ENCODE measurements around the gene ESRRA.

ESRRA gene

DNA sequence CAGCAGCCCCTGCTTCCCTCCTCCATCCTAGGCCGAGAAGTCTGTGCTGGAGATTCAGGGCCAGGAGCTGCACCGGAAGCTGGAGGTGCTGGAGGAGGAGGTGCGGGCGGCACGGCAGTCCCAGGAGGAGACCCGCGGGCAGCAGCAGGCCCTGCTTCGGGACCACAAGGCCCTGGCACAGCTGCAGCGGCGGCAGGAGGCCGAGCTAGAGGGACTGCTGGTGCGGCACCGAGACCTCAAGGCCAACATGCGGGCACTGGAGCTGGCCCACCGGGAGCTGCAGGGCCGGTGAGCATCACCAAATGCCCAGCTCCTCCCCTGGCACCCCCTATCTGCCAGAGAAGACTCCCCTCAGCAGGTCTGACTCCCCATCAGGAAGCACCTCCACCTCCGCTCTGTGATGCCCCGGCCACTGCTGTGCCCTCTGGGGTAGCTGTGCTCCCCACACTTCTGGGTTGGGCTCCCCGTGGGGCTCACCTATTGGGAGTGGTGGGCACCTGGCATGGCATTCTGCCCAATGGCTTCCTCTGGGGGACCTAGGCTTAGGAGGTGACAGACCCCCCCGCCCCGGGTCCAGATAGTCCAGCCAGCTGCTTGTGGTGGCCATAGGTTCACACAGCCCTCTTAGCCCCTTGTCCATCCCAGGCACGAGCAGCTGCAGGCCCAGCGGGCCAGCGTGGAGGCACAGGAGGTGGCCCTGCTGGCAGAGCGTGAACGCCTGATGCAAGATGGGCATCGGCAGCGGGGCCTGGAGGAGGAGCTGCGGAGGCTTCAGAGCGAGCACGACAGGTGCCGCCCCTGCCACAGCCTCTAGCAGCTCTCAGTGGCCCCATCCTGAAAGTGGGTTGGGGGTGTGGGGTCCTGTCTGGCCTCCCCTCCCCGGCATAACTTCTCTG lies 47.0 kb downstream of the ESRRA start:
- DNase-seq, result no peak

- no peak for DNase-seq
These were observed 47.8 kb downstream of the ESRRA start for GRCh38 chr11:64352995-64353714.

DNA sequence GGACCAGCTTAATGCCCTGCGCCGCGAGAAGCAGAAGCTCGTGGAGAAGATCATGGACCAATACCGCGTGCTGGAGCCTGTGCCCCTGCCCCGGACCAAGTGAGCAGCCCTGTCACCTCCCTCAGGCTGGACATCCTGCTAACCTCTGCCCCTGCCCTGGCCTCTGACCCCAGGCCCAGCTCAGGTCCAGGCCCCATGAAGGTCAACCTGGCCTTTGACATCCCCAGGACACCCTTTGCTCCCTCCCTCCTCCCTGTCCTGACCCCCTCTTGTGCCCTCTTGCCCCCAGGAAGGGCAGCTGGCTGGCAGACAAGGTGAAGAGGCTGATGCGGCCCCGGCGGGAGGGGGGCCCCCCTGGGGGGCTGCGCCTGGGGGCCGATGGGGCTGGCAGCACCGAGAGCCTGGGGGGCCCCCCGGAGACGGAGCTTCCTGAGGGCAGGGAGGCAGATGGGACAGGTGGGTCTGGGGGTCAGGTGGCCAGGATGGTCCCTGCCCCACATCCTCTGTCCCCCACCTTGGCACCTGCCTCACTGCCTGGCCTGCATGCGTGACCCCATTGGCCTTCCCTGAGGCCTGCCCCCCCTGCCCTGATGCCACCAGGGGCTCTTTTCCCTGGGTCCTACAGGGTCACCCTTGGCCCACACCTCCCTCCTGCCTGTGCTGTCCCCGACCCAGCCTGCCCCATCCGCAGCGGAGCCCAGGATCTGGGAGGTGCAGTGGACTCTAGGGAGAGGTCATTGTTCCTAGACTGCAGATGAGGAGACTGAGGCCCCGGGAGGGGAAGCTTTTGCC lies 48.6 kb downstream of the ESRRA start:
- DNase-seq, result no peak

DNA sequence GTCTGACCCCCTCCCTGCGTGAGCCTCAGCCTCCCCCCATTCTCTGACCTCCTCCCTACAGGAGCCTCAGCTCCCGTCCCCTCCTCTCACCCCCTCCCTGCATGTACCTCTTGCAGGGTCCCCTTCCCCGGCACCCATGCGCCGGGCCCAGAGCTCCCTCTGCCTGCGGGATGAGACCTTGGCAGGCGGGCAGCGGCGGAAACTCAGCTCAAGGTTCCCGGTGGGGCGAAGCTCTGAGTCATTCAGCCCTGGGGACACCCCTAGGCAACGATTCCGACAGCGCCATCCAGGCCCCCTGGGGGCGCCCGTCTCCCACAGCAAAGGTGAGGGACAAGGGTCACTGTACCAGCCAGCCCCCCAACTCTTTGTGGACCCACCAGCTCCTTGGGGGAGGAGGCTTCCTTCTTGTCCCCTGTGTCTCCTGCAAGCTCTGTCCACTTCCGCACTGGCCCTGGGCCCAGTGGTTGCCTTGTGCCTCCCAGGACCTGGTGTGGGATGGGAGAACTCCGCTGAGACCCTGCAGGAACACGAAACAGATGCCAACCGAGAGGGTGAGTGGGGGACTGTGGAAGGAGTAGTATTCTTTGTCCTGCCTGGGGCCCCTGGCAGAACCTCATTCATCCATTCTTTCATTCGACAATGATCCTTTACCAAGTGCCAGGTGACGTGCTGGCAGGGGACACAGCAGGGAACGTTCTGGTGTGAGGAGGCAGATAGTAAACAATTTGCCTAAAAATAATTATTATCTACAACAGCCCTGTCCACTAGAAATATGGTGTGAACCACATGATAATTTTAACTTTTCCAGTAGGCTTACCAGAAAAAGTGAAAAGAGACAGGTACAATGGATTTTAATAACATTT lies 50.0 kb downstream of the ESRRA start:
- DNase-seq, result peak; percentile 43

DNA sequence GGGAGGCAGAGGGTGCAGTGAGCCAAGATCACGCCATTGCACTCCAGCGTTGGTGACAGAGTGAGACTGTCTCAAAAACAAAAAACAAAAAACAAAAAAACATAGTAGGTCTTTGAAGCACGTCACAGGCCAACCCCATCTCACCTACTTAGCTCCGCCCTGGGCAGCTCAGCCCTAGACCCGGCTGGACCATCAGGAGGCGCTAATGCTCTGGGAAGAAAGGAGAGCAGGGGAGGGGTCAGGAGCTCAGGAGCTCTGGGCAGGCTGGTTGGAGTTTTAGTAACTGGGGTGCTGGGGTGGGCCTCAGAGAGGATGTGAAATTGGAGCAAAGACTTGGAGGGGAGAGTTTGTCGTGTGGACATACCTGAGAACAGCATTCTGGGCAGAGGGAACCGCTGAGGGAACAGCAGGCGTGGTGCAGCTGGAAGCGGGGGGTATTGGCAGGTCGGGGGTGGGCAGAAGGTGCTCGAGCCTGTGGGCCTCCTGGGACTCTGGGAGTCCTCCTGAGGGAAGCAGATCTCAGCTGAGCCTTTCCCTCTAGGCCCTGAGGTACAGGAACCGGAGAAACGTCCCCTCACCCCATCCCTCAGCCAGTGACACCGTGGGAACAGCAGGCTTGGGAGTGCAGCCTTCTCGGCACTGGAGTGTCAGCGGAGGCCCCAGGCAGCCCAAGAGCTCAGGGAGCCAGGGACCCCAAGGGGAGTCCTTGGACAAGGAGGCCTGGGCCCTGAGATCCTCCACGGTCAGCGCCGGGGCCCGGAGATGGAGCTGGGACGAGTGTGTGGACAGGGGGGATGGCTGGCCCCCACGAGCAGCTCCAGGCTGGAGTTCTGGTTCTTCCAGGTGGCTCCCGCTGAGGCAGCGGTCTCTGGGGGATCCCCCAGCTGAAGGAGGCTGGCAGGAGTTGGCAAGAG lies 51.4 kb downstream of the ESRRA start:
- DNase-seq, result peak; percentile 56

- no peak for DNase-seq
These were observed 52.1 kb downstream of the ESRRA start for GRCh38 chr11:64357446-64357845.

GRCh38 chr11:64357904-64358535 lies 52.7 kb downstream of the ESRRA start:
- peak; percentile 70 for DNase-seq

GRCh38 chr11:64358536-64358906 lies 53.2 kb downstream of the ESRRA start:
- DNase-seq, result no peak

- DNase-seq, result peak; percentile 67
These were observed 53.8 kb downstream of the ESRRA start, which contains the start of gene RPS6KA4 for GRCh38 chr11:64358907-64359711. TSS of gene RPS6KA4 (plus strand) at chr11:64359162. CDS start at chr11:64359236, 74 bp downstream.

DNA sequence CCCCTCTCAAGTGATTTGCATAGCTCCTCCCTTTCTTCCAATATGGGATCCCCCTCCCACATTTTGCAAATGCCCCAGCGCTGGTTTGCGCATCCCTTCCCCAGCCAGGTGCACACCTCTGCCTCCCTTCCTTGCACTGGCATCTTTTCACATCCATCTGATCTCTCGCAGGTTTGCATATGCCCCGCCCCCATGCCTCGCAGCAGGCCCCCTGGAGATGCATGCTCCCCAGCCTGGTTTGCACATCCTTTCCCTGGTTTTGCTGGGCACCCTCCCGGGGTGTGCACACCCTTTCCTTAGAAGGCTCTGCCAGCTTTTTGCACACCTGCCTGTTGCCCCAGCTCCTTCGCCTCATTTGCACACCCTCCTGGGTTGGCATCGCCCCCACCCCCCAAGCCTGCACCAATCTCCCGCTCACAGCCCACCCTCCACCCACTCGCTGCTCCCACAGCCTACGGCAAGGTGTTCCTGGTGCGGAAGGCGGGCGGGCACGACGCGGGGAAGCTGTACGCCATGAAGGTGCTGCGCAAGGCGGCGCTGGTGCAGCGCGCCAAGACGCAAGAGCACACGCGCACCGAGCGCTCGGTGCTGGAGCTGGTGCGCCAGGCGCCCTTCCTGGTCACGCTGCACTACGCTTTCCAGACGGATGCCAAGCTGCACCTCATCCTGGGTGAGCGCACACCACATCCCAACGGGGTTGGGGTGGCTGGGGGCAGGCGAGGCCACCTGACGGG lies 54.6 kb downstream of the ESRRA start:
- DNase-seq, result peak; percentile 36

DNA sequence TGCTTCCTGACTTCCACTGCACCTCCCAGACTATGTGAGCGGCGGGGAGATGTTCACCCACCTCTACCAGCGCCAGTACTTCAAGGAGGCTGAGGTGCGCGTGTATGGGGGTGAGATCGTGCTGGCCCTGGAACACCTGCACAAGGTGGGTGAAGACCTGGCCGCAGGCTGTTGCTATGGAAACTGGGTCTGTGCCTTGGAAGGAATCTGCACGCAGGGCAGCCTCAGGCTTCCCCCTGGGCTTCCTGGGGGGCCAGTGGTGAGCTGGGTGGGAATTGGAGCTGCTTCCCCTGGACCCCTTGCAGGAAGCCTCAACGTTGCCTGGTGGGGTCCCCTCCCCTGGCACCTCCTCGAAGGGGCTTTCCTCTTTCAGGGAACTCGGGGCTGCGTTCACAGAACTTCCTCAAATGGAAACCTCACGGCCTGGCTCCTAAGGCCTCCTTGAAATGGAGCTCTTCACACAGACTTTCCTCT lies 55.2 kb downstream of the ESRRA start:
- DNase-seq, result no peak

- no peak for DNase-seq
These were observed 56.3 kb downstream of the ESRRA start for GRCh38 chr11:64361659-64362058.

- DNase-seq, result no peak
These were observed 57.0 kb downstream of the ESRRA start for GRCh38 chr11:64362339-64362738.

- DNase-seq, result no peak
These were observed 59.1 kb downstream of the ESRRA start for GRCh38 chr11:64364435-64364834.

DNA sequence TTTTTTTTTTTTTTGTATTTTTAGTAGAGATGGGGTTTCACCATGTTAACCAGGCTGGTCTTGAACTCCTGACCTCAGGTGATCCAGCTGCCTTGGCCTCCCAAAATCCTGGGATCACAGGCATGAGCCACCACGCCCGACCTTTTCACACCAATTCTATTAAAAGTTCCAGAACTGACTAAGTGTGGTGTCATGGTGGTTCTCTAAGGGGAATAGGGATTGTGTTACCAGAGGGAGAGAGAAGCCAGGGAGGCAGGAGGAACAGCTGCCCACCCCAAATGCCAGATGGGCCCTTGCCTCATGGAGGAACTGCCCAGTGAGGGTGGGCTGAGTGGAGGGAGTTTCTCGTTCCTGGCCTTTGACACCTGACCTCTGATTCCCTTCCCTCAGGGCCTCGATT lies 59.6 kb downstream of the ESRRA start:
- no peak for DNase-seq

Data from activated CD4-positive, alpha-beta T cell treated with anti-CD3 and anti-CD28 coated beads, Interleukin-10, Interleukin-2, amounts not matched to agents 100 ng/mL and 50 ng/mL, durations not matched to agents 16 hours and 8 hours (primary cell).